ENCODE results near the gene ZNF76. TPM values are rescaled to one million over a fixed set of nuclear protein-coding genes. Genes with fewer than 3 reads are reported as not detected.

The ZNF76 gene
- total and polyA plus RNA-seq, 9 of the 15 experiments (the other 6 are each of a cell fraction or from before 2014, with no cell fraction given) = 1.2 to 17.8 (median 10.7) TPM

DNA sequence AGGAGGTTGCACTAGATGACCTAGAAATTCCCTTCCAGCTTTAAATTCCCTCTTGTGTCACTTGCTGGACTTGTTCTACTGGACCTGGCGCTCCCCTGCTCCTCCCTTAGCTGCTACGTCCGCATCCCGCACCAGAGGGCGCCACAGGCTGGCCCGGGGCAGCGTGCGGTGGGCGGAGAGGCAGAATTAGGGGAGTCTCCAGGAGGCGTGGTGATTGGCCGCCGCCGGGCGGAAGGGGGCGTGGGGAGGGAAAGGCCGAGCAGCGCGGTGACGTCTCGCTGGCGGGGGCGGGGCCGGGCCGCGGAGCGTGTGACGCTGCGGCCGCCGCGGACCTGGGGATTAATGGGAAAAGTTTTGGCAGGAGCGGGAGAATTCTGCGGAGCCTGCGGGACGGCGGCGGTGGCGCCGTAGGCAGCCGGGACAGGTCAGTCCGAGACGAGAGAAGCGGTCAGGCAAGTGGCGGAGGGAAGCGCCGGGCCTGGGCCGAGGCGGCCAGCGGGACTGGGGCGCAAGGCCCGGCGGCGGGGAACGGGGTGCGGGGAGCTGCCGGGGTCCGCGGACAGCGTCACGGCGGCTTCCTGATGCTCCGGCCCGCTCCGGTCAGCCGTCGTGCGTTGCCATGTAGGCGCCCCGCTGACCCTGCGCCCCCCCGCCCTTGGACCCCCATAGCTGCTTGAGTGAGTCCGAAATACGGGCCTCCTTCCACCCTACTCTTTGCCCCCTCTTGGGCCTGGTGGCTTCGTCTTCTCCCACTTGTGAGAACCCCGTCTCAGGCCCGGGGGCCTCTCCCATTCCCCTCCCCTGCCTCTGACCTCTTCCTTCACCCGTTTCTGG is 82.9 kb downstream of the ZNF76 start, which contains the start of gene PPARD (continued):
- TF ChIP-seq, protein P1, sequence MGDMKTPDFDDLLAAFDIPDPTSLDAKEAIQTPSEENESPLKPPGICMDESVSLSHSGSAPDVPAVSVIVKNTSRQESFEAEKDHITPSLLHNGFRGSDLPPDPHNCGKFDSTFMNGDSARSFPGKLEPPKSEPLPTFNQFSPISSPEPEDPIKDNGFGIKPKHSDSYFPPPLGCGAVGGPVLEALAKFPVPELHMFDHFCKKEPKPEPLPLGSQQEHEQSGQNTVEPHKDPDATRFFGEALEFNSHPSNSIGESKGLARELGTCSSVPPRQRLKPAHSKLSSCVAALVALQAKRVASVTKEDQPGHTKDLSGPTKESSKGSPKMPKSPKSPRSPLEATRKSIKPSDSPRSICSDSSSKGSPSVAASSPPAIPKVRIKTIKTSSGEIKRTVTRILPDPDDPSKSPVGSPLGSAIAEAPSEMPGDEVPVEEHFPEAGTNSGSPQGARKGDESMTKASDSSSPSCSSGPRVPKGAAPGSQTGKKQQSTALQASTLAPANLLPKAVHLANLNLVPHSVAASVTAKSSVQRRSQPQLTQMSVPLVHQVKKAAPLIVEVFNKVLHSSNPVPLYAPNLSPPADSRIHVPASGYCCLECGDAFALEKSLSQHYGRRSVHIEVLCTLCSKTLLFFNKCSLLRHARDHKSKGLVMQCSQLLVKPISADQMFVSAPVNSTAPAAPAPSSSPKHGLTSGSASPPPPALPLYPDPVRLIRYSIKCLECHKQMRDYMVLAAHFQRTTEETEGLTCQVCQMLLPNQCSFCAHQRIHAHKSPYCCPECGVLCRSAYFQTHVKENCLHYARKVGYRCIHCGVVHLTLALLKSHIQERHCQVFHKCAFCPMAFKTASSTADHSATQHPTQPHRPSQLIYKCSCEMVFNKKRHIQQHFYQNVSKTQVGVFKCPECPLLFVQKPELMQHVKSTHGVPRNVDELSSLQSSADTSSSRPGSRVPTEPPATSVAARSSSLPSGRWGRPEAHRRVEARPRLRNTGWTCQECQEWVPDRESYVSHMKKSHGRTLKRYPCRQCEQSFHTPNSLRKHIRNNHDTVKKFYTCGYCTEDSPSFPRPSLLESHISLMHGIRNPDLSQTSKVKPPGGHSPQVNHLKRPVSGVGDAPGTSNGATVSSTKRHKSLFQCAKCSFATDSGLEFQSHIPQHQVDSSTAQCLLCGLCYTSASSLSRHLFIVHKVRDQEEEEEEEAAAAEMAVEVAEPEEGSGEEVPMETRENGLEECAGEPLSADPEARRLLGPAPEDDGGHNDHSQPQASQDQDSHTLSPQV (IDR thresholded peaks at IDR 0.05) = no peak
- TF ChIP-seq HOXB6 (CRISPR knock-in tag; IDR thresholded peaks at IDR 0.05; ENCODE audit: borderline replicate concordance) (no peak), KLF6 (CRISPR knock-in tag; IDR thresholded peaks at IDR 0.05; ENCODE audit: borderline replicate concordance) (no peak), BRD9 (IDR thresholded peaks at IDR 0.05; ENCODE audit: low read depth, partially characterized antibody) (no peak), BRCA1 (IDR thresholded peaks at IDR 0.05) (no peak), BRCA1 (CRISPR knock-in tag; IDR thresholded peaks at IDR 0.05) (no peak), FOXA3 (CRISPR knock-in tag; conservative IDR thresholded peaks at IDR 0.05 in 1 of 2, IDR thresholded peaks at IDR 0.05 in 1 of 2) (0 out of 4 replicates have a peak, but pooled peaks of 1 of the 2 experiments have one; percentile 61), ZNF133 (CRISPR knock-in tag; IDR thresholded peaks at IDR 0.05) (no peak), RUNX1 (IDR thresholded peaks at IDR 0.05; ENCODE audit: low read depth) (no peak), ZBED1 (IDR thresholded peaks at IDR 0.05) (no peak)
- TF ChIP-seq, protein P2, sequence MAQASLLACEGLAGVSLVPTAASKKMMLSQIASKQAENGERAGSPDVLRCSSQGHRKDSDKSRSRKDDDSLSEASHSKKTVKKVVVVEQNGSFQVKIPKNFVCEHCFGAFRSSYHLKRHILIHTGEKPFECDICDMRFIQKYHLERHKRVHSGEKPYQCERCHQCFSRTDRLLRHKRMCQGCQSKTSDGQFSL (CRISPR knock-in tag; IDR thresholded peaks at IDR 0.05) = 0 out of 2 replicates have a peak, but pooled peaks have one; percentile 41
- TF ChIP-seq, protein P2 (tag; IDR thresholded peaks at IDR 0.05) = no peak
- TF ChIP-seq, protein P3, sequence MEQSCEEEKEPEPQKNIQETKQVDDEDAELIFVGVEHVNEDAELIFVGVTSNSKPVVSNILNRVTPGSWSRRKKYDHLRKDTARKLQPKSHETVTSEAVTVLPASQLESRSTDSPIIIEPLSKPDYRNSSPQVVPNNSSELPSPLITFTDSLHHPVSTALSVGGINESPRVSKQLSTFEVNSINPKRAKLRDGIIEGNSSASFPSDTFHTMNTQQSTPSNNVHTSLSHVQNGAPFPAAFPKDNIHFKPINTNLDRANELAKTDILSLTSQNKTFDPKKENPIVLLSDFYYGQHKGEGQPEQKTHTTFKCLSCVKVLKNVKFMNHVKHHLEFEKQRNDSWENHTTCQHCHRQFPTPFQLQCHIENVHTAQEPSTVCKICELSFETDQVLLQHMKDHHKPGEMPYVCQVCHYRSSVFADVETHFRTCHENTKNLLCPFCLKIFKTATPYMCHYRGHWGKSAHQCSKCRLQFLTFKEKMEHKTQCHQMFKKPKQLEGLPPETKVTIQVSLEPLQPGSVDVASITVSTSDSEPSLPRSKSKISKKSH (CRISPR knock-in tag; IDR thresholded peaks at IDR 0.05) = no peak
- TF ChIP-seq, protein P4, sequence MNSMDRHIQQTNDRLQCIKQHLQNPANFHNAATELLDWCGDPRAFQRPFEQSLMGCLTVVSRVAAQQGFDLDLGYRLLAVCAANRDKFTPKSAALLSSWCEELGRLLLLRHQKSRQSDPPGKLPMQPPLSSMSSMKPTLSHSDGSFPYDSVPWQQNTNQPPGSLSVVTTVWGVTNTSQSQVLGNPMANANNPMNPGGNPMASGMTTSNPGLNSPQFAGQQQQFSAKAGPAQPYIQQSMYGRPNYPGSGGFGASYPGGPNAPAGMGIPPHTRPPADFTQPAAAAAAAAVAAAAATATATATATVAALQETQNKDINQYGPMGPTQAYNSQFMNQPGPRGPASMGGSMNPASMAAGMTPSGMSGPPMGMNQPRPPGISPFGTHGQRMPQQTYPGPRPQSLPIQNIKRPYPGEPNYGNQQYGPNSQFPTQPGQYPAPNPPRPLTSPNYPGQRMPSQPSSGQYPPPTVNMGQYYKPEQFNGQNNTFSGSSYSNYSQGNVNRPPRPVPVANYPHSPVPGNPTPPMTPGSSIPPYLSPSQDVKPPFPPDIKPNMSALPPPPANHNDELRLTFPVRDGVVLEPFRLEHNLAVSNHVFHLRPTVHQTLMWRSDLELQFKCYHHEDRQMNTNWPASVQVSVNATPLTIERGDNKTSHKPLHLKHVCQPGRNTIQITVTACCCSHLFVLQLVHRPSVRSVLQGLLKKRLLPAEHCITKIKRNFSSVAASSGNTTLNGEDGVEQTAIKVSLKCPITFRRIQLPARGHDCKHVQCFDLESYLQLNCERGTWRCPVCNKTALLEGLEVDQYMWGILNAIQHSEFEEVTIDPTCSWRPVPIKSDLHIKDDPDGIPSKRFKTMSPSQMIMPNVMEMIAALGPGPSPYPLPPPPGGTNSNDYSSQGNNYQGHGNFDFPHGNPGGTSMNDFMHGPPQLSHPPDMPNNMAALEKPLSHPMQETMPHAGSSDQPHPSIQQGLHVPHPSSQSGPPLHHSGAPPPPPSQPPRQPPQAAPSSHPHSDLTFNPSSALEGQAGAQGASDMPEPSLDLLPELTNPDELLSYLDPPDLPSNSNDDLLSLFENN (IDR thresholded peaks at IDR 0.05; ENCODE audit: low read depth in 2 of 2, low read length in 2 of 2) = no peak
- TF ChIP-seq, protein P5, sequence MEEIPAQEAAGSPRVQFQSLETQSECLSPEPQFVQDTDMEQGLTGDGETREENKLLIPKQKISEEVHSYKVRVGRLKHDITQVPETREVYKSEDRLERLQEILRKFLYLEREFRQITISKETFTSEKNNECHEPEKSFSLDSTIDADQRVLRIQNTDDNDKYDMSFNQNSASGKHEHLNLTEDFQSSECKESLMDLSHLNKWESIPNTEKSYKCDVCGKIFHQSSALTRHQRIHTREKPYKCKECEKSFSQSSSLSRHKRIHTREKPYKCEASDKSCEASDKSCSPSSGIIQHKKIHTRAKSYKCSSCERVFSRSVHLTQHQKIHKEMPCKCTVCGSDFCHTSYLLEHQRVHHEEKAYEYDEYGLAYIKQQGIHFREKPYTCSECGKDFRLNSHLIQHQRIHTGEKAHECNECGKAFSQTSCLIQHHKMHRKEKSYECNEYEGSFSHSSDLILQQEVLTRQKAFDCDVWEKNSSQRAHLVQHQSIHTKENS (CRISPR knock-in tag; IDR thresholded peaks at IDR 0.05) = no peak

All from K562 (cell line).